B cell (primary cell): Measurements from ENCODE around the gene DCTN3.
"Not testable (repeated sequence)": the region's sequence is repeated elsewhere in the genome, so short reads cannot be mapped to it uniquely, and the experiment has no call there.

Source experiments
- EZH2 ChIP-seq: IDR thresholded peaks from 2 replicates; pipeline ENCODE4 v1.6.1; 2012; ENCODE audit warnings: borderline replicate concordance, low read depth, mild to moderate bottlenecking, moderate library complexity, low read length; ENCODE audit not compliant: insufficient read depth, poor library complexity, severe bottlenecking
- TF ChIP-seq, protein P1 (sequence below): fragments of 200-600 bp; IDR thresholded peaks from one replicate; pipeline ENCODE4 v1.8.0; 2022; ENCODE audit warnings: antibody characterized with exemption, mild to moderate bottlenecking

GRCh38 chr9:34639322-34639721, 19.0 kb upstream of the DCTN3 start:
- TF ChIP-seq, protein P1, sequence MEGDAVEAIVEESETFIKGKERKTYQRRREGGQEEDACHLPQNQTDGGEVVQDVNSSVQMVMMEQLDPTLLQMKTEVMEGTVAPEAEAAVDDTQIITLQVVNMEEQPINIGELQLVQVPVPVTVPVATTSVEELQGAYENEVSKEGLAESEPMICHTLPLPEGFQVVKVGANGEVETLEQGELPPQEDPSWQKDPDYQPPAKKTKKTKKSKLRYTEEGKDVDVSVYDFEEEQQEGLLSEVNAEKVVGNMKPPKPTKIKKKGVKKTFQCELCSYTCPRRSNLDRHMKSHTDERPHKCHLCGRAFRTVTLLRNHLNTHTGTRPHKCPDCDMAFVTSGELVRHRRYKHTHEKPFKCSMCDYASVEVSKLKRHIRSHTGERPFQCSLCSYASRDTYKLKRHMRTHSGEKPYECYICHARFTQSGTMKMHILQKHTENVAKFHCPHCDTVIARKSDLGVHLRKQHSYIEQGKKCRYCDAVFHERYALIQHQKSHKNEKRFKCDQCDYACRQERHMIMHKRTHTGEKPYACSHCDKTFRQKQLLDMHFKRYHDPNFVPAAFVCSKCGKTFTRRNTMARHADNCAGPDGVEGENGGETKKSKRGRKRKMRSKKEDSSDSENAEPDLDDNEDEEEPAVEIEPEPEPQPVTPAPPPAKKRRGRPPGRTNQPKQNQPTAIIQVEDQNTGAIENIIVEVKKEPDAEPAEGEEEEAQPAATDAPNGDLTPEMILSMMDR: not testable (repeated sequence)
- TF ChIP-seq EZH2: not testable (repeated sequence)
